Measurements from ENCODE around the gene CDK5RAP2. TPM values are rescaled to one million over a fixed set of nuclear protein-coding genes. Genes with fewer than 3 reads are reported as not detected.

The CDK5RAP2 gene
- total RNA-seq, 1 donor from 2014 or later: 50.8 TPM

GRCh38 chr9:120625222-120625621, 45.3 kb upstream of the CDK5RAP2 start:
- DNase-seq (ENCODE audit: low spot score): no peak
- Mint-ChIP-seq H3K27me3 (ENCODE audit: unreplicated experiment) (no peaks in the 10 kb centered on the region), H3K4me3 (ENCODE audit: unreplicated experiment) (no peak overlapping the region), H3K36me3 (ENCODE audit: low read depth, unreplicated experiment) (no peaks in the 10 kb centered on the region), H3K4me1 (ENCODE audit: unreplicated experiment) (no peaks in the 10 kb centered on the region), H3K9me3 (ENCODE audit: unreplicated experiment) (no peaks in the 10 kb centered on the region), H3K27ac (ENCODE audit: unreplicated experiment) (no peak overlapping the region)
- TF ChIP-seq CTCF (IDR thresholded peaks at IDR 0.05; ENCODE audit: unreplicated experiment): no peak

- no peak overlapping the region for H3K27ac Mint-ChIP-seq (ENCODE audit: unreplicated experiment)
- no peaks in the 10 kb centered on the region for H3K4me1 Mint-ChIP-seq (ENCODE audit: unreplicated experiment)
- H3K36me3 Mint-ChIP-seq (ENCODE audit: low read depth, unreplicated experiment): no peaks in the 10 kb centered on the region
- no peak for TF ChIP-seq CTCF (IDR thresholded peaks at IDR 0.05; ENCODE audit: unreplicated experiment)
- no peaks in the 10 kb centered on the region for H3K9me3 Mint-ChIP-seq (ENCODE audit: unreplicated experiment)
- no peaks in the 10 kb centered on the region for H3K27me3 Mint-ChIP-seq (ENCODE audit: unreplicated experiment)
- H3K4me3 Mint-ChIP-seq (ENCODE audit: unreplicated experiment): no peak overlapping the region
- DNase-seq (ENCODE audit: low spot score): no peak
These were observed 42.8 kb upstream of the CDK5RAP2 start for GRCh38 chr9:120622790-120623189.

GRCh38 chr9:120621941-120622340, 42.0 kb upstream of the CDK5RAP2 start:
- Mint-ChIP-seq H3K4me3 (ENCODE audit: unreplicated experiment) (no peak overlapping the region), H3K36me3 (ENCODE audit: low read depth, unreplicated experiment) (no peaks in the 10 kb centered on the region), H3K27me3 (ENCODE audit: unreplicated experiment) (no peaks in the 10 kb centered on the region), H3K9me3 (ENCODE audit: unreplicated experiment) (no peaks in the 10 kb centered on the region), H3K4me1 (ENCODE audit: unreplicated experiment) (no peaks in the 10 kb centered on the region), H3K27ac (ENCODE audit: unreplicated experiment) (no peak overlapping the region)
- DNase-seq (ENCODE audit: low spot score): no peak
- no peak for TF ChIP-seq CTCF (IDR thresholded peaks at IDR 0.05; ENCODE audit: unreplicated experiment)

- TF ChIP-seq CTCF (IDR thresholded peaks at IDR 0.05; ENCODE audit: unreplicated experiment): peak; percentile 85
- Mint-ChIP-seq H3K36me3 (ENCODE audit: low read depth, unreplicated experiment) (no peaks in the 10 kb centered on the region), H3K27ac (ENCODE audit: unreplicated experiment) (no peak overlapping the region), H3K4me1 (ENCODE audit: unreplicated experiment) (no peaks in the 10 kb centered on the region), H3K9me3 (ENCODE audit: unreplicated experiment) (no peaks in the 10 kb centered on the region), H3K27me3 (ENCODE audit: unreplicated experiment) (no peaks in the 10 kb centered on the region), H3K4me3 (ENCODE audit: unreplicated experiment) (no peak overlapping the region)
- peak; percentile 56 for DNase-seq (ENCODE audit: low spot score)
These were observed 40.0 kb upstream of the CDK5RAP2 start for GRCh38 chr9:120619751-120620655.
